Measurements from ENCODE around the gene RCE1.

- TF ChIP-seq CTCF (IDR thresholded peaks at IDR 0.05) (no peak), POLR2A (IDR thresholded peaks at IDR 0.05) (no peak), POLR2AphosphoS5 (IDR thresholded peaks at IDR 0.05) (no peak), EP300 (IDR thresholded peaks at IDR 0.05) (no peak)
Observed at GRCh38 chr11:66861038-66861773, 18.0 kb downstream of the RCE1 start.

Data from suprapubic skin (tissue), 4 donors.